Gastroesophageal sphincter (tissue), 4 donors: Measurements from ENCODE around the gene EPHA3. TPM values are rescaled to one million over a fixed set of nuclear protein-coding genes. Genes with fewer than 3 reads are reported as not detected.

Source experiments
- ATAC-seq: fragments of 150-250 bp; one replicate; pipeline ENCODE4 v1.9.1; 2016; ENCODE audit warnings: mild to moderate bottlenecking, moderate library complexity
- H3K27ac ChIP-seq, 4 donors: fragments of 200-600 bp; sonication (generic) in 3 of 4; 1 replicate in 3 of 4; 2 replicates in 1 of 4; pipeline ENCODE4 v1.5.1; 2016 to 2019
- H3K27me3 ChIP-seq: fragments of 200-600 bp; sonication (generic); one replicate; pipeline ENCODE4 v1.5.1; 2019
- H3K36me3 ChIP-seq, 2 donors: fragments of 200-600 bp; sonication (generic); one replicate each; pipeline ENCODE4 v1.5.1; 2019; ENCODE audit warnings: control low read depth in 1 of 2
- H3K4me1 ChIP-seq, 3 donors: fragments of 200-600 bp; sonication (generic); 1 replicate in 2 of 3; 2 replicates in 1 of 3; pipeline ENCODE4 v1.5.1; 2016 to 2019; ENCODE audit warnings: control low read depth in 2 of 3
- H3K4me3 ChIP-seq, 2 donors: fragments of 200-600 bp; sonication (generic); one replicate each; pipeline ENCODE4 v1.5.1; 2019; ENCODE audit warnings: mild to moderate bottlenecking in 1 of 2, moderate library complexity in 1 of 2
- H3K9me3 ChIP-seq, 3 donors: fragments of 200-600 bp; sonication (generic); one replicate each; pipeline ENCODE4 v1.5.1; 2017 to 2019; ENCODE audit warnings: control low read depth in 2 of 3
- CTCF ChIP-seq, 4 experiments: fragments of 200-600 bp in 2 of 4; fragments of 450-650 bp in 2 of 4; sonication (generic) in 1 of 4; IDR thresholded peaks; one replicate each; pipeline ENCODE4 v1.5.1; 2017 to 2019; ENCODE audit warnings: antibody characterized with exemption in 4 of 4, mild to moderate bottlenecking in 2 of 4, moderate library complexity in 2 of 4
- EP300 ChIP-seq: sonication (generic); formaldehyde crosslinking; IDR thresholded peaks from one replicate; pipeline ENCODE4 v1.6.1; 2017; ENCODE audit warnings: antibody characterized with exemption, mild to moderate bottlenecking
- POLR2A ChIP-seq, 2 donors: fragments of 450-650 bp; IDR thresholded peaks; one replicate each; pipeline ENCODE4 v1.6.1; 2017; ENCODE audit warnings: antibody characterized with exemption in 2 of 2, mild to moderate bottlenecking in 2 of 2, moderate library complexity in 1 of 2
- POLR2AphosphoS5 ChIP-seq: sonication (generic); formaldehyde crosslinking; IDR thresholded peaks from one replicate; pipeline ENCODE4 v1.6.1; 2017; ENCODE audit warnings: antibody characterized with exemption
- WGBS, 2 donors: methylation state at CpG; one replicate each; pipeline ENCODE4 v1.1.5; 2018; ENCODE audit warnings: low coverage in 1 of 2; 5-methylcytosine and 5-hydroxymethylcytosine counted together
- total RNA-seq, 4 donors: library from RNA; depleted of rRNA; stranded (reverse); fragments of >200 nt; gene quantifications; one replicate each; pipeline ENCODE4 v1.1.0, GENCODE V29; 2016

EPHA3 gene
- total RNA-seq, 4 donors from 2014 or later = 9.3 to 20.4 (median 15.9) TPM

GRCh38 chr3:89320186-89320585, 212.8 kb downstream of the EPHA3 start:
- Histone ChIP-seq H3K27me3 (no peaks in the 10 kb centered on the region), H3K27ac (no peak overlapping the region), H3K36me3 (no peaks in the 10 kb centered on the region), H3K4me3 (no peak overlapping the region), H3K9me3 (no peaks in the 10 kb centered on the region), H3K4me1 (no peaks in the 10 kb centered on the region)
- WGBS, 2 donors = 92 to 100% methylated on average over 1 to 2 of the region's 2 CpGs
- ATAC-seq = no peak
- TF ChIP-seq EP300 (no peak), POLR2A (IDR thresholded peaks at IDR 0.05) (no peak), CTCF (IDR thresholded peaks at IDR 0.05) (no peak), POLR2AphosphoS5 (no peak)

- WGBS, 2 donors = 94 to 100% methylated on average over 1 of the region's 1 CpG
- H3K9me3 ChIP-seq = no peaks in the 10 kb centered on the region
- H3K36me3 ChIP-seq = no peaks in the 10 kb centered on the region
- no peak for TF ChIP-seq POLR2A (IDR thresholded peaks at IDR 0.05)
- no peak for TF ChIP-seq POLR2AphosphoS5
- no peak for TF ChIP-seq CTCF (IDR thresholded peaks at IDR 0.05)
- no peak for TF ChIP-seq EP300
- no peak for ATAC-seq
- H3K4me1 ChIP-seq = no peaks in the 10 kb centered on the region
- no peak overlapping the region for H3K27ac ChIP-seq
- H3K27me3 ChIP-seq = no peaks in the 10 kb centered on the region
- no peak overlapping the region for H3K4me3 ChIP-seq
These were observed 219.6 kb downstream of the EPHA3 start for GRCh38 chr3:89326997-89327396.

- TF ChIP-seq POLR2A (IDR thresholded peaks at IDR 0.05) = no peak
- TF ChIP-seq CTCF (IDR thresholded peaks at IDR 0.05) = no peak
- no peak for TF ChIP-seq EP300
- TF ChIP-seq POLR2AphosphoS5 = no peak
- Histone ChIP-seq H3K27ac (no peak overlapping the region), H3K4me3 (no peak overlapping the region), H3K9me3 (no peaks in the 10 kb centered on the region), H3K36me3 (no peaks in the 10 kb centered on the region), H3K4me1 (no peaks in the 10 kb centered on the region), H3K27me3 (no peaks in the 10 kb centered on the region)
- WGBS, 2 donors = 65 to 67% methylated on average over 1 to 2 of the region's 2 CpGs
- no peak for ATAC-seq
These were observed 225.0 kb downstream of the EPHA3 start for GRCh38 chr3:89332386-89332785.

- Histone ChIP-seq H3K27me3 (no peaks in the 10 kb centered on the region), H3K27ac (no peak overlapping the region), H3K4me1 (no peaks in the 10 kb centered on the region), H3K36me3 (no peaks in the 10 kb centered on the region), H3K4me3 (no peak overlapping the region), H3K9me3 (no peaks in the 10 kb centered on the region)
- no peak for ATAC-seq
- no peak for TF ChIP-seq EP300
- TF ChIP-seq POLR2AphosphoS5 = no peak
- TF ChIP-seq POLR2A (IDR thresholded peaks at IDR 0.05) = no peak
- no peak for TF ChIP-seq CTCF (IDR thresholded peaks at IDR 0.05)
- WGBS, 2 donors = 69 to 75% methylated on average over 2 of the region's 2 CpGs
These were observed 225.4 kb downstream of the EPHA3 start for GRCh38 chr3:89332793-89333192.

- no peak for ATAC-seq
- Histone ChIP-seq H3K27ac (no peak overlapping the region), H3K4me1 (no peaks in the 10 kb centered on the region), H3K36me3 (no peaks in the 10 kb centered on the region), H3K4me3 (no peak overlapping the region), H3K9me3 (no peaks in the 10 kb centered on the region), H3K27me3 (no peaks in the 10 kb centered on the region)
- 77 to 100% methylated on average over 2 of the region's 2 CpGs for WGBS, 2 donors
- TF ChIP-seq POLR2A (IDR thresholded peaks at IDR 0.05) (no peak), EP300 (no peak), POLR2AphosphoS5 (no peak), CTCF (IDR thresholded peaks at IDR 0.05) (no peak)
These were observed 228.3 kb downstream of the EPHA3 start for GRCh38 chr3:89335693-89336092.
